Measurements from ENCODE around the gene GP1BA.

GP1BA gene

GRCh38 chr17:4931963-4932362, at the start of gene GP1BA:
TSS of gene GP1BA (plus strand) at chr17:4932277. CDS start at chr17:4932605, 328 bp downstream.
- no peak for DNase-seq

- DNase-seq, result no peak
Observed at GRCh38 chr17:4884489-4884888, 47.6 kb upstream of the GP1BA start.

- DNase-seq, result no peak
Observed at GRCh38 chr17:4886830-4887229, 45.2 kb upstream of the GP1BA start.

GRCh38 chr17:4887581-4887980, 44.5 kb upstream of the GP1BA start:
- DNase-seq, result no peak

GRCh38 chr17:4891411-4892410, 40.4 kb upstream of the GP1BA start:
- no peak for DNase-seq

- DNase-seq, result no peak
Observed at GRCh38 chr17:4892499-4893221, 39.4 kb upstream of the GP1BA start.

GRCh38 chr17:4893272-4893671, 38.8 kb upstream of the GP1BA start:
- DNase-seq, result no peak

GRCh38 chr17:4893721-4894560, 38.1 kb upstream of the GP1BA start:
- DNase-seq, result no peak

GRCh38 chr17:4895121-4895520, 37.0 kb upstream of the GP1BA start:
- DNase-seq, result no peak

- no peak for DNase-seq
Observed at GRCh38 chr17:4895657-4896331, 36.3 kb upstream of the GP1BA start.

GRCh38 chr17:4896332-4897197, 35.5 kb upstream of the GP1BA start:
- no peak for DNase-seq

GRCh38 chr17:4897198-4897687, 34.8 kb upstream of the GP1BA start:
- no peak for DNase-seq

GRCh38 chr17:4897785-4898184, 34.3 kb upstream of the GP1BA start:
- no peak for DNase-seq

GRCh38 chr17:4898351-4898750, 33.7 kb upstream of the GP1BA start:
- DNase-seq, result no peak

- DNase-seq, result no peak
Observed at GRCh38 chr17:4898927-4899326, 33.1 kb upstream of the GP1BA start.

GRCh38 chr17:4899341-4900230, 32.5 kb upstream of the GP1BA start, which contains the start of gene C17orf107:
TSS of gene C17orf107 (plus strand) at chr17:4899536. CDS start at chr17:4899763, 227 bp downstream.
- DNase-seq, result peak; percentile 51

GRCh38 chr17:4900231-4901107, 31.6 kb upstream of the GP1BA start:
- DNase-seq, result no peak

- DNase-seq, result no peak
Observed at GRCh38 chr17:4901108-4901647, 30.9 kb upstream of the GP1BA start.

Data from NCI-H146 (cell line).